RWPE2 (cell line): Measurements from ENCODE around the gene DUSP14.
A peak's percentile ranks its signal among the peaks of the same experiment; 100 is the strongest.

ENCODE experiments used
- ATAC-seq: fragments of 200-7000 bp; cut with Tn5 transposase; 3 replicates; pipeline ENCODE4 v1.9.1; 2021; ENCODE audit warnings: low read depth
- DNase-seq: peaks from one replicate; pipeline ENCODE4 v3.0.0-alpha.2; 2020; ENCODE audit warnings: low spot score
- H3K27ac ChIP-seq: fragments of 450-650 bp; 2 replicates; pipeline ENCODE4 v1.5.1; 2017; ENCODE audit warnings: mild to moderate bottlenecking; ENCODE audit not compliant: poor library complexity, severe bottlenecking
- H3K27me3 ChIP-seq: fragments of 250-450 bp; sonication (Bioruptor Pico); 2 replicates; pipeline ENCODE4 v1.5.1; 2021; ENCODE audit warnings: mild to moderate bottlenecking, moderate library complexity; ENCODE audit not compliant: insufficient read depth, poor library complexity, severe bottlenecking
- H3K36me3 ChIP-seq: fragments of 250-450 bp; sonication (Bioruptor Pico); 2 replicates; pipeline ENCODE4 v1.5.1; 2020; ENCODE audit warnings: low read depth, mild to moderate bottlenecking, moderate library complexity
- H3K4me1 ChIP-seq: fragments of 250-450 bp; sonication (Bioruptor Pico); 2 replicates; pipeline ENCODE4 v1.5.1; 2021; ENCODE audit warnings: mild to moderate bottlenecking, moderate library complexity; ENCODE audit not compliant: insufficient read depth, poor library complexity, severe bottlenecking
- H3K4me3 ChIP-seq: fragments of 250-450 bp; sonication (Bioruptor Pico); 2 replicates; pipeline ENCODE4 v1.5.1; 2021; ENCODE audit warnings: mild to moderate bottlenecking, moderate library complexity; ENCODE audit not compliant: severe bottlenecking
- H3K9me3 ChIP-seq: fragments of 250-450 bp; sonication (Bioruptor Pico); 2 replicates; pipeline ENCODE4 v1.5.1; 2021; ENCODE audit warnings: mild to moderate bottlenecking, moderate library complexity; ENCODE audit not compliant: severe bottlenecking
- CTCF ChIP-seq: fragments of 450-650 bp; IDR thresholded peaks from one replicate; pipeline ENCODE4 v1.5.1; 2017; ENCODE audit warnings: mild to moderate bottlenecking, moderate library complexity; ENCODE audit not compliant: poor library complexity, severe bottlenecking

The DUSP14 gene

GRCh38 chr17:37493249-37494027 lies 3.7 kb downstream of the DUSP14 start:
- H3K27ac ChIP-seq, result peak overlapping the region; percentile 94
- no peak for TF ChIP-seq CTCF
- H3K27me3 ChIP-seq, result no peaks in the 10 kb centered on the region
- H3K9me3 ChIP-seq, result no peaks in the 10 kb centered on the region
- ATAC-seq (peak; percentile 32), DNase-seq (no peak)
- H3K4me3 ChIP-seq, result no peak overlapping the region
- H3K4me1 ChIP-seq, result peaks cover 19% of the 10 kb centered on the region
- peaks cover 13% of the 10 kb centered on the region; the same call in 1 of the 2 replicates for H3K36me3 ChIP-seq

- Histone ChIP-seq H3K27me3 (no peaks in the 10 kb centered on the region), H3K4me3 (no peak overlapping the region), H3K36me3 (peaks cover 19% of the 10 kb centered on the region), H3K4me1 (peaks cover 17% of the 10 kb centered on the region), H3K9me3 (no peaks in the 10 kb centered on the region), H3K27ac (peak overlapping the region; percentile 94)
- DNase-seq, result no peak
- no peak for ATAC-seq
- no peak for TF ChIP-seq CTCF
Observed at GRCh38 chr17:37494401-37494831, 4.7 kb downstream of the DUSP14 start.

GRCh38 chr17:37494971-37495370 lies 5.3 kb downstream of the DUSP14 start:
- Histone ChIP-seq H3K9me3 (no peaks in the 10 kb centered on the region), H3K4me1 (peaks cover 17% of the 10 kb centered on the region), H3K4me3 (no peak overlapping the region), H3K27me3 (no peaks in the 10 kb centered on the region), H3K27ac (peak overlapping the region; percentile 94), H3K36me3 (peaks cover 19% of the 10 kb centered on the region)
- DNase-seq (no peak), ATAC-seq (no peak)
- no peak for TF ChIP-seq CTCF

- DNase-seq, result no peak
- TF ChIP-seq CTCF, result no peak
- Histone ChIP-seq H3K4me3 (no peak overlapping the region), H3K9me3 (no peaks in the 10 kb centered on the region), H3K4me1 (peaks cover 13% of the 10 kb centered on the region), H3K27ac (peak overlapping the region; percentile 1), H3K27me3 (no peaks in the 10 kb centered on the region), H3K36me3 (peaks cover 29% of the 10 kb centered on the region)
- ATAC-seq, result no peak
Observed at GRCh38 chr17:37500378-37500777, 10.7 kb downstream of the DUSP14 start.
